ENCODE measurements around the gene NUP54.

DNA sequence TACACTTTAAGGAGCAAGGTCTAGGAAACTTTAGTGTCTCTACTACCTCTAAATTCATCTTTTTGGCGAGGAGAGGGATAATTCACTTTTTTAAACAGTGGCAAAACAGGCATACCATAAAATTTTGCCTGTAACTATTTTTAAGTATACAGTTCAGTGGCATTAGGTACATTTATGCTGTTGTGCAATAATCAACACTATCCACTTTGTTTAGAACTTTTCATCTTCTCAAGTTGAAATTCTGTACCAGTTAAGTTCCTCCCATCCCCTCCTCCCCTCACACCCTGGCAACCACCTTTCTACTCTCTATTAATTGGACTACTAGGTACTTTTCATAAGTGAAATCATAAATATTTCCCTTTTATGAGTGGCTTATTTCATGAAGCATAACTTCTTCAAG, 31.4 kb downstream of the NUP54 start:
- TF ChIP-seq, protein P1, sequence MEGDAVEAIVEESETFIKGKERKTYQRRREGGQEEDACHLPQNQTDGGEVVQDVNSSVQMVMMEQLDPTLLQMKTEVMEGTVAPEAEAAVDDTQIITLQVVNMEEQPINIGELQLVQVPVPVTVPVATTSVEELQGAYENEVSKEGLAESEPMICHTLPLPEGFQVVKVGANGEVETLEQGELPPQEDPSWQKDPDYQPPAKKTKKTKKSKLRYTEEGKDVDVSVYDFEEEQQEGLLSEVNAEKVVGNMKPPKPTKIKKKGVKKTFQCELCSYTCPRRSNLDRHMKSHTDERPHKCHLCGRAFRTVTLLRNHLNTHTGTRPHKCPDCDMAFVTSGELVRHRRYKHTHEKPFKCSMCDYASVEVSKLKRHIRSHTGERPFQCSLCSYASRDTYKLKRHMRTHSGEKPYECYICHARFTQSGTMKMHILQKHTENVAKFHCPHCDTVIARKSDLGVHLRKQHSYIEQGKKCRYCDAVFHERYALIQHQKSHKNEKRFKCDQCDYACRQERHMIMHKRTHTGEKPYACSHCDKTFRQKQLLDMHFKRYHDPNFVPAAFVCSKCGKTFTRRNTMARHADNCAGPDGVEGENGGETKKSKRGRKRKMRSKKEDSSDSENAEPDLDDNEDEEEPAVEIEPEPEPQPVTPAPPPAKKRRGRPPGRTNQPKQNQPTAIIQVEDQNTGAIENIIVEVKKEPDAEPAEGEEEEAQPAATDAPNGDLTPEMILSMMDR (conservative IDR thresholded peaks at IDR 0.05; ENCODE audit: low read depth, low read length) = no peak
- TF ChIP-seq EZH2 (IDR thresholded peaks at IDR 0.05; ENCODE audit: borderline replicate concordance, low read depth, low read length, poor library complexity, severe bottlenecking) = no peak

Data from A673 (cell line).